ENCODE measurements around the gene DKKL1.
A peak's percentile ranks its signal among the peaks of the same experiment; 100 is the strongest.
"Not testable (repeated sequence)": the region's sequence is repeated elsewhere in the genome, so short reads cannot be mapped to it uniquely, and the experiment has no call there.

The DKKL1 gene

DNA sequence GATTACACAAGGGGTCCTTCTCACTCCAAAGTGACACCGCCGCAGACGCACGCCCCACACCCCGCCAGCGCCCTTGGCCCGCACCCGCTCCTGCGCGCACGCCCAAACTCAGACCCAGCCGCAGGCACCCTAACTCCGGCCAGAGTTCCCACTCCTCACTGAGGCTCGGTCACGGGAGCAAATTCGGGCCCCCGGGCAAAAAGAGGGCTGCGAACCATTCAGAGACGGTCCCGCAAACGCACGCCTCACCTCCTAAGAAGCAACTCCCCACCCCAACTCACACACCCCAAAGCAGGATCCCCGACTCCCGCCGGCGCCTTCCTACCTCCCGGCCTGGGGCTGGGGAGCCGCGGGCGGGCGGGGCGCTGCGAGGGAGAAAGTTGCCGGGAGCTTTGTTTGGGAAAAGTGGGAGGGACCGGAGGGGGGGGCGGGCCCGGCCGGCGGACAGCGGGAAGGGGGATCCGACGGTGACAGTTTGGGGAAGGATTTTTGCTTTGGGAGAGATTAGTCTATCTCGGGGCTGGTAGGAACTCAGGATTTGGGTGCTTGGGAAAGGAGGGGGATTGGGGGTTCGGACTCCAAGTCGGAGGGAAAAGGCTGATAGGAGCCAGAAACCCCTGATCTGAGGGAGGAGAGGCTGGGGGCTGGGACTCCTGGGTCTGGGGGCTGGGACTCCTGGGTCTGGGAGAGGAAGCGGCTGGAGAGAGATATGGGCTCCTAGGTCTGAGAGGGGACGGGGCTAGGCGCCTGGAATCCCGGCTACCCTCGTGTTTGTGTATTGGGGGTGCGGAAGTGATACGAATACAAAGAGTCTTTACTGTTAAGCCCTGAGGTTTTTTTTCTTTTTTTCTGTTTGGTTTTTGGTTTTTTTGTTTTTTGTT is 1.4 kb upstream of the DKKL1 start, which contains the start of gene TEAD2:
Gene TEAD2 (minus strand): TSS at position 369 of the 881 bp plus-strand sequence. CDS start 2,341 bp downstream, outside the sequence.
- no peak for DNase-seq

DNA sequence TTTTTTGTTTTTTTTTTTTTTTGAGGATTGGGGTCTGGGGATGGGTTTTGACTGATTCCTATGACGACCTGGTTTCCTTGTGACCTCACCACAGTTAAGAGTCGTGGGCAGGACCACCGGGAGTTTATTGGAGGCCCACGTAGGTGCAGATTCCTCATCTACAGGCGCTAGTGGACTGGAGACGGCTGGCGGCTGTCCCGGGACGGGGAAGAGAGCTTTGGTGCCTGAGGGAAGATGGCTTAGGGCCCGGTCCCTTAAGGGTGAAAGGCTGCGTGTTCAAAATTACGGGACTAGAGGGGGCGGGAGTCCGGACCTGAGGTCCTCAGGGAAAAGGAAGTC is 779 bp upstream of the DKKL1 start:
- DNase-seq, result no peak

DNA sequence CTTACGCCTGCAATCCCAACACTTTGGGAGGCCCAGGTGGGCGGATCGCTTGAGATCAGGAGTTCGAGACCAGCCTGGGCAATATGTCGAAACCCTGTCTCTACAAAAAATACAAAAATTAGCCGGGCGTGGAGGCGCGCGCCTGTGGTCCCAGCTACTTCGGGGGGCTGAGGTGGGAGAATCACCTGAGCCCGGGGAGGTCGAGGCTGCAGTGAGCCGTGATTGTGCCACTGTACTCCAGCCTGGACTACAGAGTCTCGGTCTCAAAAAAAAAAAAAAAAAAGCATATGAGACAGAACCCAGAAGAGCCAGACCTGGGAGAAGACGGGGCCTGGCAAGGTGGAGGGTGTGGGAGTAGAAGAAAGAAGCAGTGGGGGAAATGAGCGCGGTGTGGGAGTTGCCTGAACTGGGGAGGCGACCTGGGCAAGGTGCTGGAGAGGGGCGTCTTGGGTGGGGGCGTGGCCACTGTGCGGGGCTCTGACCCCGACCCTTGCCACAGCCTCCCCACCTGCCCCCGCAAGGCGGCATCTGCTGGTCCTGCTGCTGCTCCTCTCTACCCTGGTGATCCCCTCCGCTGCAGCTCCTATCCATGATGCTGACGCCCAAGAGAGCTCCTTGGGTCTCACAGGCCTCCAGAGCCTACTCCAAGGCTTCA is 533 bp downstream of the DKKL1 start:
- DNase-seq, result no peak

DNA sequence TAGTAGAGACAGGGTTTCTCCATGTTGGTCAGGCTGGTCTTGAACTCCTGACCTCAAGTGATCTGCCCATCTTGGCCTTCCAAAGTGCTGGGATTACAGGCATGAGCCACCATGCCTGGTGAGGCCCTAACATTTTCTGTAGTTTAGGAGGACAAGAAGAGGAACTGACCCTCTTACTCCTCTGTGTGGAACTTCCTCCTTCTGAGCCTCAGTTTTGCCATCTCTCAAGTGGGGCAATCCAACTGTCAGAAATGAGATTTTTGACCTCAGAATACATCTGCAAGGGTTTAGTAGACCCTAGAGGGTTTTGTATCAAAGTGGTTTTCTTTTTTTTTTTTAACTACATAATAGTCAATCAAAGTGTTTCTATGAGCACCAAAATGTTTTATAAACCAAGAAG is 2.4 kb downstream of the DKKL1 start:
- DNase-seq, result no peak

DNA sequence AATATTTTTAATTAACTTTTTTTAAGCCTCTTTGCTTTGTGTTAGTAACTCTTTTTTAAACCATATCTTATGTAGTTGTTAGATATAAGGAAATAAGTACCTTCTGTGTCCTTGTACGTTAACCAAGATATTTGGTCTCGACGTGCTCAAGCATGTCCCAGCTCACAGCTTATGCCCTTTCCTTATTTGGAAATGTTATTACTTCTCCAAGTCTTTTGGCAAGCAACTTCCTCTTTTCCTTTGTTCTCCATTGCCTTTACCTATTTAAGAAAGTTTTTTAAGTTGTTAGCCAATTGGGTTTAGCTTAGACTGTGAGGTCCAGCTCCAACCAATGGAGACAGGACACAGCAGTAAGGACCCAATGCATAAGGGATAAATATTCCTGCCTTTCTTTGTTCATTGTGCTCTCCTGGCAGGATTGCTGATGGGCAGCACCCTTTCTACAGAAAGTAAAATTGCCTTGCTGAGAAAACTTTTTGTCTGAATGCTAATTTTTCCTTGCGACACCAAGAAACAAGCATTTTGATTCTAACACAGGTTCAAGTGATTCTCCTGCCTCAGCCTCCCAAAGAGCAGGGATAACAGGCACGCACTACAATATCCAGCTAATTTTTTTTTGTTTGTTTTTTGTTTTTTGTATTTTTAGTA is 5.2 kb downstream of the DKKL1 start:
- no peak for DNase-seq

DNA sequence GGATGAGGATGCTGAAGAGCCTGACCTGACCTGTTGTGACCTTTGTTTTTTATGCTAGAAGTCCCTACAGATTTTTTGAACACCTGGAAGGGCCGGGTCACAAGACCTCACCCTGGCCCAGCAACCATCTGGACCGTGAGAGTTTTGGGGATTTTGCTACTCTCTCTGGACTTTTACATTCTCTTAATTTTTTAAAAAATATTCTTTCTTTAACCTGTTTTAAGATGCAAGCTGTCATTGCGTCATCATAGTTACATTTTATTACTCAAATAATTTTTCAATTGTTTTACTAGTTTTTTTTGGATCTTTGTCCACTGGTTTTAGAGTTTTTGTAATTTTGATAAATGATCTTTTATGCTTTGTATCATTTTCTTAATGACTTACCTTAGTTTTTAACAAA is 7.5 kb downstream of the DKKL1 start:
- DNase-seq, result no peak

DNA sequence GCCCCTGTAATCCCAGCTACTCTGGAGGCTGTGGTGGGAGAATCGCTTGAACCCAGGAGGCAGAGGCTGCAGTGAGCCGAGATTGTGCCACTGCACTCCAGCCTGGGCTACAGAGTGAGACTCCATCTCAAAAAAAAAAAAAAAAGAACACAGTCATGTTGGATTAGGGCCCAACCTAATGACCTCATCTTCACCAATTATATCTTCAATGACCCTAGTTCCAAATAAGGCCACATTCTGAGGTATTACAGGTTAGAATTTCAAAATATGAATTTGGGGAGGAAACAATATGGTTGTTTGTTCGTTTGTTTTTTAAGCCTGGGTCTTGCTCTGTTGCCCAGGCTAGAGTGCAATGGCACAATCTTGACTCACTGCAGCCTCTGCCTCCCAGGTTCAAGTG is 9.5 kb downstream of the DKKL1 start:
- not testable (repeated sequence) for DNase-seq

DNA sequence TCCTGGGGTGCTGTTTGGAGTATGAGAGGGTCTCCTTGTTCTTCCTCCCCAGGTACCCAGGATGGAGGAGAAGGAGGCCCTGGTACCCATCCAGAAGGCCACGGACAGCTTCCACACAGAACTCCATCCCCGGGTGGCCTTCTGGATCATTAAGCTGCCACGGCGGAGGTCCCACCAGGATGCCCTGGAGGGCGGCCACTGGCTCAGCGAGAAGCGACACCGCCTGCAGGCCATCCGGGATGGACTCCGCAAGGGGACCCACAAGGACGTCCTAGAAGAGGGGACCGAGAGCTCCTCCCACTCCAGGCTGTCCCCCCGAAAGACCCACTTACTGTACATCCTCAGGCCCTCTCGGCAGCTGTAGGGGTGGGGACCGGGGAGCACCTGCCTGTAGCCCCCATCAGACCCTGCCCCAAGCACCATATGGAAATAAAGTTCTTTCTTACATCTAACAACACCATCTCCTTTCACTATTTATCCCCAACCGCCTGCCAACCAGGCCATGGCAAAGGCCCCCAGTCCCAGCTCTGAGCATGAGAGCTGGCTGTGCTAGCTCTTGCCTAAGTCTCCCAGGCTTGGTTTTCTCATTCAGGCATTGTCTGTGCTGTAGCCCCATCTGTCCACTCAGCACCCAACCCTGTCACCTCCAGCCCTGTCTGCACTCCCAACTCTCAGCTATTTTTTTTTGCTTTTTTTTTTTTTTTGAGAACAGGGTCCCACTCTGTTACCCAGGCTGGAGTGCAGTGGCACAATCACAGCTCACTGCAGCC is 11.2 kb downstream of the DKKL1 start:
- no peak for DNase-seq

DNA sequence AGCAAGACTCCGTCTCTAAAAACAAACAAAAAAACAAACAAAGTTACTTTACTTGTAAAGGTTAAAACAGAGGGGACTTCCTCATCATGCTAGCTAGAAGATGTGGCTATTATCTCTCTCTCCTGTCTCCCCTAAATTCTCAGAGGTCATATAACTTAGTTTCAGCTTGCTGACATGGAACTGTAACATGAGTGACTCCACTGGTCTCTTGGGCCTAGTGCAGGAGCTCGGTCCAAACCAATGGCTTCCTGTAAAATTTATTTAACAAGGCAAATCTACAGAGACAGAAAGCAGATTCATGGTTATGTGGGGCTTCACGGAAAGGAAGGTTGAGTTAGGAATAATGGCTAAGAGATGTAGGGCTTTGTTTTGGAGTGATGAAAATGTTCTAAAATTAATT is 14.8 kb downstream of the DKKL1 start:
- no peak for DNase-seq

DNA sequence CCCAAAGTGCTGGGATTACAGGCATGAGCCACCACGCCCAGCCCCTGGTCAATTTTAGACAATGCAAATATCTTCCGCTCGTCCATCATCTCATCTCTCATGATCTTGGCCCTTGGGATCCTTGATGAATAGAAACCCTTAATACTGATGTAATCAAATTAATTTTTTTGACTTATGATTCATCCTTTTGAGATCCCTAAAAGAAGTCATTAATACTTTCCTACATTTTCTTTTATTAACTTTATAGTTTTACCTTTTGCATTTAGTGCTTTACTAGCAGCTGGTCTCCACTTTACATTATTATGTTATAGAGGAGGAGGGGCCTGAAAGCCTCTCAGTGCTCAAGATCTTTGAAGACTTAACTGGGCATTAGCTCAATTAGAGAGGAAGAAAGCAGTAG is 16.7 kb downstream of the DKKL1 start:
- no peak for DNase-seq

DNA sequence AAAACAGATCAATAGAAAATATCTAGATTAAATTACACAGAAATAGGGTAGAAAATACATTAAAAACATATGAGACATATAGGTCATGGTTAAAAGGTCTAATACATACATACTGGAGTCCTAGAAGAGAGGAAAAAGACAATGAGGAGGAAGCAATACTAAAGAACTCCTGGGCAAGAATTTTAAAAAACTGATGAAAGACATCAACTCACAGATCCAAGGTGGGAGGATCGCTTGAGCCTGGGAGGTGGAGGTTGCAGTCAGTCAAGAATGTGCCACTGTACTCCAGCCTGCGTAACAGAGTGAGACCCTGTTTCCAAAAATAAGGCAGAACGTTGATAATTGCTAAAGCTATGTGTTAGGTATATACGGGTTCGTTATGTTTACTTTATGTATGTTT is 19.0 kb downstream of the DKKL1 start:
- DNase-seq, result no peak

DNA sequence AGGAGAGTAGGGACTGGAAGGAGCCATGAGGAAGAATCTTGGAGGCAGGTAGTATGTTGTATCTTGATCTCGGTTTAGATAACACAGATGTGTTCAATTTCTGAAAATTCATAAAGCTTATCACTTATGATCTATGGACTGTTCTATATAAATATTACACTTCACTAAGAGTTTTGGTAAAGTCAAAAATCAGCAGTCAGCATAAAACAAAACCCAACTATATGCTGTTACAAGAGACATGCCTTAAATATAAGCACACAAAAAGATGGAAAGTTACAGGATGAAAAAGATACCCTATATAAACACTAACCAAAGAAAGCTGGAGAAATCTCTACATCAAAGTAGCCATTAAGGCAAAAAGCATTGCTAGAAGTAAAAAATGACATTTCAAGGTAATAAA is 19.9 kb downstream of the DKKL1 start:
- no peak for DNase-seq

DNA sequence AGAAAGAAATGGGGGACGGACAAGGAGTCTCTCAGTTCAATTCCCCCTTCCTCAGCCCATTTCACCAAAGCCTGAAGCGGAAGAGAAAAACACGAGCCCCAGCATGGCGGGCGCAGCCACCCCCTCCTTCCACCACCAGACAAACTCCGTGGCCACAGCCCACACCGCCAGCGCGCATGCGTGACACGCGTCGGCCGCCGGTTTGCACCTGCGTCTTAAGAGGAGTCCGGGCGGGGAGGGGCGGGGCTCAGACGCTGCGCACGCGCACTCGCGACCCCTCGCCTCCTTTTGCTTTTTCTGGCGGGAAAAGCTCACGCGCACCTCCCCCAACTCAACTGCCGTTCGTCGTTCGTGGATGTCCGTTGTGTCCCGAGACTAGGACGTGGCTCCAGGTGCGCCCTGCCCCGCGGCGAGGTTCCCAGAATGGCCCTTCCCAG is 24.3 kb downstream of the DKKL1 start, which contains the start of gene KASH5:
Gene KASH5 (plus strand): TSS at position 314 of the 437 bp plus-strand sequence. CDS start 2,635 bp downstream, outside the sequence.
- DNase-seq, result peak; percentile 60 to 62

DNA sequence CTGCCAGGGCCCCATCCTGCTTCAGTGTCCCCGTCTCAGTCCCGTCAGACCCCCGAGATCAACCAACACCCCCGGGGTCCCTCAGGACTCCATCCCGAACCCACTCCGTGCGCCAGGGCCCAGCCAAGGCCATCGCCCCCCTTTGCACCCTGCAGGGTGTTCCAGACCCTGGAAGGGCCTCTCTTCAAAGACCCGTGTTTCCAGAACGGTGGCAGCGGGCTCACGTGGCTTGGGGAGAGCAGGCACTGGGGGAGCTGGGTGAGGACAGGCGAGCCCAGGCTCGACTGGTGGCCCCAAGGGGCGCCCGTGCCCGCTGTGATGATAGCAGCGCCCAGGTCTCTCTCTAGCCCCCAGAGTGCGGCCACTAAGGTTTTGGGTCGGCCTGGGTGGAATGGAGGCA is 25.7 kb downstream of the DKKL1 start:
- DNase-seq, result no peak

DNA sequence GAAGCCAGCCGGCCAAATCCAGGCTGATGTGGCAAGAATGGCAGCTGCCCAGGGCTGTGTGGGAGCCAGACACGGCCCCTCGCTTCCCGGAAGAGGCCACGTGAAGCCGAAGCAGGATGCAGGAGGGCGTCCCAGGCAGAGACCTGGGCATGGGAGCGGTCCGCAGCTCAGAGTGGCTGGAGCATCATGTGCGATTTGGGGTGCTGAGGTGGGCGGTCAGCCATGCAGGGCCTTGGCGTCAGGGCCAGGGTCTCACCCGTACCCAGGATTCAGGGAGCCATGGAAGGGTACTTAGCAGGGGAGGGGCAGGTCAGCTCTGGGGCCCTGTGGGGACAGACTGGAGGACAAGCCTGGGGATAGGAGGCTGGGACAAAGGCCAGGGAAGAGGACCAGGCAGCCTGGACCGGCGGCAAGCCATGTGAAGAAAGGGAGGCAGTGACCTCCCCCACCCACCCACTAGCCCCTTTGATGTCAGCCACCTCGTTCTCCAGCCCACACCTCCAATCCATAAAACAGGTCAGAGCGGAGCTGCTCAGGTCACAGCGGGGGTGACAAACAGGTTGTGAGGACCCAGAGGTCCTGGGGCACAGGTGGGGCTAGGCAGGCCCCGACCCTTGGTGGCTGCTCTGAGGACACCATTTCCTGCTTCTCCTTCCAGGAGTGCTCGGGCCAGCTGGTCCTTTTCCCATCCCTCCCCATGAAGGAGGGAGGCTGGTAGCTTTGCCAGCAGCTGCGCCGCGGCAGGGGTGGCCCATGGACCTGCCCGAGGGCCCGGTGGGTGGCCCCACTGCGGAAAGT is 26.7 kb downstream of the DKKL1 start:
- DNase-seq, result no peak

DNA sequence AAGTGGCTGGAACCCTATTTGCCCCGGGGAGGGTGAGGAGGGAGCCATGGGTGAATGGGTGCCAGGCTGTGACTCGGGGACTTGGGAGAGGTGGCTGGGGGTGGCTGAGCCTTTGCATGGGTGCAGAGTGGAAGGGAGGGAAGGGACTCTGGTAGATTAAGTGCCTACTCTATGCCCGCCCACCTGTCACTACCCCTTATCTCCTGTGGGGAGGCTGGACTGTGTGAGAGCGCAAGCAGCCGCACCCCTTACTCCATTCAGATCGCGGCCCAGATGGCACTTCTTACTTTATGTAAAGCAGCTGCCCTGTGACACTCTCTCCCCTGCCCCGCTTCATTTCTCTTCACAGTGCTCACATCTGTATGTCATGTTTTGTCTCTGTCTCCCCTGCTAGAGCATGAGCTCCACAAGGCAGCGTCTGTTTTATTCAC is 27.3 kb downstream of the DKKL1 start:
- DNase-seq, result no peak

DNA sequence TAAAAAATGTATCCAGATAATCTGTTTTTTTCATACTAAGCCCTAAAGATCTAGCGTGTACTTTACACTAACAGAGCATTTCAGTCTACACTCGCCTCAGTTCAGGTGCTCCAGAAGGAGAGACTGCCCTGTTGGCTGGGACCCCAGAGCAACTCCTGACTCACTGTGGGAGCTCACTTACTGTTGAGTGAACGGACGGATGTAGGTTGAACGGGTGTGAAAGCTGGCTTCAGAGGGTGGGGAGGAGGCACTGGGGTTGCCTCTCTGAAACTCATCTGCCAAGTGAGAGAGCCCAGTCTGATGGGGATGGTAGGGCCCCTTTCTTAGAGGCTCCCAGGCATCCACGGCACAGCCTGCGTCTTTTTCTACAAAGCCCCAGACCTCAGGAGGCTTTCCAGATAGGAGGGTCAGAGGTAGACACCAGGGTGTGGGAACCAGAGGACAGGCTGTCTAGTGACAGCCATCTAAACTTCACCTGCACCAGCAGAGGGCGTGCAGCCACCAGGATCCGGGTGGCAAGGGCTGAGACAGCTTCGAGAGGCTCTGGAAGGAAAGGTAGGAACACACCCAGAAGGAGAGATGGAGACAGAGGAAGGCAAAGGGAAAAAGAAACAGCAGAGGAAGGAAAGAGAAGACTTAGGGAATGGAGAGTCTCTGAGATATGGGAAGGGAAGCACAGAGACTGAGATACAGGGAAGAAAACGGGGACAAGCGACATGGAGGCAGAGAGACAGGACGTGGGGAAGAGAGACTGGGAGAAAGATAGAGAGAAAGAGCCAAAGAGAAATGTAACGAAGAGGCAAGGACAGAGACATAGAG is 28.1 kb downstream of the DKKL1 start:
- DNase-seq, result peak; percentile 66 to 76

DNA sequence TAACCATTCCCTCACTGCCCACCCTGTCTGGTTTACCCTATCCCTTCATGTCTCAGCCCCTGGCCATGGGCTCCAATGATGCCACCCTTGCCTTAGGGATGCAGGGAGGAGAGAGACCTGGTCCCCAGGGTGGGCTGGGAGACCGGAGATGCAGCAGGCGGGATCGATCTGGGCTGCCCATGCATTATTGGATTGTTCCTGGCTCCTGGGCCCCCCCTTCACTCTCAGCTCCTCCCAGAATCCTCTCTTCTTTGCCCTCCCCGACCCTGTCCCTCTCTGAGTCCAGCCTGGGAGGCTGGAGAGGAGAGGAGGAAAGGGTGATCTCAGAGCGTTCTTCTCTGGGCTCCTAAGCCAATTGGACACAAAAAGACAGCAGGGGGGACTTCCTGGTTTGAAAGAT is 30.2 kb downstream of the DKKL1 start:
- DNase-seq, result no peak

DNA sequence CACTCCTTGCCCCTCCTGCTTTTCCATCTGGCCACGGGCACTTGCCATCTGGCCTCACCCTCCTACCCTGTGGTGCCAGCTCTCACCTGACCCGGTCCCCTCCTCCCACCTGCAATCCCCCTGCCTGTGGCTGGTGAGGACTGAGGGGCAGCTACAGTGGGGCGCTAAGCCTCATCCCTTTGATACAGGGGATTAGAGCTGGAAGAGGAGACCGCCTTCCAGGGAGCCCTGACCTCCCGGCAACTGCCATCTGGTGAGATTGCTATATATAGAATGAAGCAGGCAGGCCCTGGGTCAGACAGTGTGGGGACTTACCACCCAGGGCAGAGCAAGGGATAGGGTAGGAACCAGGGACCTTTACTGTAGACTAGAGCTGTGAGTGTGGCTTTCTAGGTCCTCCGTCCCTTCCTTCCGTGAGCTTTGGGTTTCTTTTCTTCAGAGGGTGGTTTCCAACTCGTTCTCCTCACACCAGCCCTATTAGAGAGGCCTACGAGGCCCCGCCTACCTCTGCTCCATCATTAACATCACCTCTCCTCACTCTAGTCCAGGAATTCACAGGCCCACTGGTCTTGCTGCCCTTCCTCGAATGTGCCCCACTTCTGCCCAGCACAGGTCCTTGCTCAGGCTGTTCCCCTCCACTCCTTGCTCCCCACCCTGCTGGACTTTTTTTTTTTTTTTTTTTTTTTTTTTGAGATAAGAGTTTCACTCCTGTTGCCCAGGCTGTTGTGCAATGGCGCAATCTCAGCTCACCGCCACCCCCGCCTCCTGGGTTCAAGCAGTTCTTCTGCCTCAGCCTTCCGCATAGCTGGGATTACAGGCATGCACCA is 32.1 kb downstream of the DKKL1 start:
- no peak for DNase-seq

Data from NCI-H2081 (cell line).